Stimulated activated naive CD8-positive, alpha-beta T cell treated with anti-CD3 and anti-CD28 coated beads, Interleukin-15, amount 100 ng/mL, for 72 hours (primary cell): ENCODE data around the gene OR2D3.
"Not testable (repeated sequence)": the region's sequence is repeated elsewhere in the genome, so short reads cannot be mapped to it uniquely, and the experiment has no call there.

ENCODE experiments used
- ATAC-seq: fragments of 150-1000 bp; cut with Tn5 transposase; 2 replicates; pipeline ENCODE4 v1.10.0; 2021; ENCODE audit warnings: mild to moderate bottlenecking, moderate library complexity
- DNase-seq, 2 donors: peaks; one replicate each; pipeline ENCODE4 v3.0.0; 2021 to 2022
- H3K27ac Mint-ChIP-seq, 2 donors: one replicate each; pipeline ENCODE4 v1.8.0; 2022; ENCODE audit warnings: mild to moderate bottlenecking in 2 of 2, mixed read lengths in 2 of 2, moderate library complexity in 2 of 2
- H3K27me3 Mint-ChIP-seq: one replicate; pipeline ENCODE4 v1.8.0; 2022; ENCODE audit warnings: mixed read lengths
- H3K4me1 Mint-ChIP-seq: one replicate; pipeline ENCODE4 v1.8.0; 2022; ENCODE audit warnings: mild to moderate bottlenecking, mixed read lengths
- H3K4me3 Mint-ChIP-seq, 2 donors: one replicate each; pipeline ENCODE4 v1.8.0; 2022; ENCODE audit warnings: mild to moderate bottlenecking in 2 of 2, mixed read lengths in 2 of 2, moderate library complexity in 1 of 2
- H3K9me3 Mint-ChIP-seq, 2 donors: one replicate each; pipeline ENCODE4 v1.8.0; 2022; ENCODE audit warnings: mixed read lengths in 2 of 2

Gene OR2D3

DNA sequence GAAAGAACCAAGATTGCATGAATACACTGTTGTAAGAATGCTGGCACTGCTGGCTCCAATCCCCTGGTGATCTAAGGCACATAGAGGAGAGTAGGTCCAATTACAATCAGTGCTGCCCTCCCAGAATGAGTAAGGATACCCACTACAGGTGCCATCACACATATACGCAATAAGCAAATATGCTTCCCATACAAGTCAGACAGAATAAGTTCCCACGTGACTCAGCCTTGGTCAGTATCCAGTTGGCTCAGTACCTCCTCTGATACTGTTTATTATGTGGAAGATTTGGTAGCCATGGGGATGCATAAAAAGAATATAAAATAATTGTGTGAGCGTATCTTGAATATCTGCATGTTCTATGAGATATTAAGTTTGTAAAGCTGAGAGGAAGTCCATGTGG, 8.9 kb upstream of the OR2D3 start:
- H3K4me3 Mint-ChIP-seq, result no peak overlapping the region
- no peak overlapping the region for H3K27ac Mint-ChIP-seq
- H3K4me1 Mint-ChIP-seq, result no peaks in the 10 kb centered on the region
- no peaks in the 10 kb centered on the region for H3K27me3 Mint-ChIP-seq
- ATAC-seq (no peak), DNase-seq (no peak)
- H3K9me3 Mint-ChIP-seq, result no peaks in the 10 kb centered on the region

- ATAC-seq, result no peak
- Mint-ChIP-seq H3K4me3 (no peak overlapping the region), H3K9me3 (no peaks in the 10 kb centered on the region)
Measured at GRCh38 chr11:6919698-6920097, 1.1 kb upstream of the OR2D3 start.

DNA sequence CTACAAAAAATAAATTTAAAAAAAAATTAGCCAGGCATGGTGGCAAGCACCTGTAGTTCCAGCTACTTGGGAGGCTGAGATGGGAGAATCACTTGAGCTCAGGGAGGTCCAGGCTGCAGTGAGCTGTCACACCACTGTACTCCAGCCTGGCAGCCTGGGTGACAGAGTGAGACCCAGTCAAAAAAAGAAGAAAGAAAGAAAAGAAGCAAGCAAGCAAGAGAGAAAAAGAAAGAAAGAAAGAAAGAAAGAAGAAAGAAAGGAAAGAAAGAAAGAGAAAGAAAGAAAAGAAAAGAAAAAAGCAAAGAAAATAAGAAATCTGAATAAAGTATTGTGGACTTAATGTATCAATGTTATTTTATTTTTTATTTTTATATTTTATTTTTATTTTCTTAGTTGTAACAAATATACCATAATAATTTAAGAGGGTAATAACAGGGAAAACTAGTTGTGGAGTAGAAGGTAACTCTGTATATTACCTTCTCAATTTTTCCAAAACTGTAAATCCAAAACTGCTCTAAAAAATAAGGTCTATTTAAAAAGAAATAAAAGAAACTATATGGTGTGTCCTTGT, 4.3 kb downstream of the OR2D3 start:
- Mint-ChIP-seq H3K27me3 (peaks cover 74% of the 10 kb centered on the region), H3K9me3 (no peaks in the 10 kb centered on the region), H3K4me1 (peaks cover 24% of the 10 kb centered on the region), H3K27ac (no peak overlapping the region), H3K4me3 (no peak overlapping the region)
- no peak for DNase-seq
- ATAC-seq, result no peak

More at GRCh38 chr11:6919698-6920097, 1.1 kb upstream of the OR2D3 start:
- DNase-seq, result no peak
- H3K27ac Mint-ChIP-seq, result no peak overlapping the region
- peaks cover 37% of the 10 kb centered on the region for H3K27me3 Mint-ChIP-seq
- H3K4me1 Mint-ChIP-seq, result no peaks in the 10 kb centered on the region

DNA sequence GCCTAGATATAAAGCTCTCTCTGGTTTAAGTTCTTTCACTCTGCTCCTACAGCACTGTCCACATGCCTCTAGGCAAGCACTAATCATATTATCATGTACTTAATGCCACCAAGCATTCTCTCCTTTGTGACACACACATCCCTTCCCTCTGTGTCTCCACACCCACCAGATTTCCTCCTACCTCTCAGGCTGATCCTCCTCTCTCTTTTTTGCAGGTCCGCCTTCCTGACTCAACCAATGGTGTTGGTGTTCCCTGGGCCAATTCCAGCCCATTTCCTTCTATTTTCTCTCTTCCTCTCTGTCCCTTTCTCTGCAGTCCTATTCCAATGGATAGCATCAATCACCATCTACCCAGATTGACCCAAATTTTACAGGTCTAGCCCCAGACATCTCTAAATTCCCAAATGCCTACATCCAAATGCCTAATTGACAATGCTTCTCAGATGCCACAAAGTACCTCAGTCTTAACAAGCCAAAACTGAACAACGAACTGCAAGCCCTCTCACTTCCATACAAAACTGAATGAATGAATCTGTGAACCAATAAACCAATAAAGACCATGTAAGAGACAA, 4.9 kb downstream of the OR2D3 start:
- peak overlapping the region; percentile 93 to 94 for H3K4me3 Mint-ChIP-seq
- no peaks in the 10 kb centered on the region for H3K9me3 Mint-ChIP-seq
- peaks cover 81% of the 10 kb centered on the region for H3K27me3 Mint-ChIP-seq
- DNase-seq, result no peak
- peaks cover 24% of the 10 kb centered on the region for H3K4me1 Mint-ChIP-seq
- peak overlapping the region in 1 of 2 donors; percentile 88 for H3K27ac Mint-ChIP-seq
- ATAC-seq, result peak; percentile 42

GRCh38 chr11:6926208-6927029, 5.6 kb downstream of the OR2D3 start, which contains the start of gene ZNF215:
TSS of gene ZNF215 (plus strand) at chr11:6926426. CDS start at chr11:6932273, 5,847 bp downstream.
- H3K27ac Mint-ChIP-seq, result peak within 1 kb of the TSS; percentile 14 to 88
- H3K4me1 Mint-ChIP-seq, result peaks cover 24% of the 10 kb centered on the region
- peaks cover 75% of the 10 kb centered on the region for H3K27me3 Mint-ChIP-seq
- DNase-seq (peak; percentile 32 to 68), ATAC-seq (peak; percentile 82)
- H3K4me3 Mint-ChIP-seq, result peak within 1 kb of the TSS; percentile 93 to 94
- no peaks in the 10 kb centered on the region for H3K9me3 Mint-ChIP-seq

- no peaks in the 10 kb centered on the region for H3K9me3 Mint-ChIP-seq
- H3K27ac Mint-ChIP-seq, result peak overlapping the region in 1 of 2 donors; percentile 29
- H3K27me3 Mint-ChIP-seq, result peaks cover 72% of the 10 kb centered on the region
- H3K4me1 Mint-ChIP-seq, result peaks cover 24% of the 10 kb centered on the region
- peak overlapping the region; percentile 93 to 94 for H3K4me3 Mint-ChIP-seq
- ATAC-seq (no peak), DNase-seq (no peak)
Measured at GRCh38 chr11:6927030-6927617, 6.3 kb downstream of the OR2D3 start.

DNA sequence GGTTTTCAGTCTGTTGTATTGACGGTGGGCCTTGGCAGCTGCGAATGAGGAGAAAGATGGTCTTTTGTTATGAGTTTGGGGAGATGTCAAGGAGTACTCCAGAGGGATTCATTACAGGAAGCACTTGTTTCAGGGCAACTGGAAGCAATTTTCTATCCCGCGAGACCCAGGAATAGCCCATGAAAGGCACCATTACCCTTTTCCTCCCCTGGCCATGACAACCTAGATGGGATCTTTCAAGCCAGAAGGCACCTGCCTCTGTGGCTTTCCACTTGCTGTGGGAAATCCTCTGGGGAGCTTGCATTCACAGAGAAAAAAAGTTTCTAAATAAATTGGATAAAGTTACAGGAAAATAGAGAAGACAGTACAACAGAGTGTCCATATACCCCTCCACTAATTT, 8.1 kb downstream of the OR2D3 start:
- Mint-ChIP-seq H3K4me1 (peaks cover 24% of the 10 kb centered on the region), H3K27me3 (peaks cover 76% of the 10 kb centered on the region), H3K9me3 (no peaks in the 10 kb centered on the region), H3K27ac (no peak overlapping the region), H3K4me3 (no peak overlapping the region)
- ATAC-seq, result no peak
- no peak for DNase-seq

DNA sequence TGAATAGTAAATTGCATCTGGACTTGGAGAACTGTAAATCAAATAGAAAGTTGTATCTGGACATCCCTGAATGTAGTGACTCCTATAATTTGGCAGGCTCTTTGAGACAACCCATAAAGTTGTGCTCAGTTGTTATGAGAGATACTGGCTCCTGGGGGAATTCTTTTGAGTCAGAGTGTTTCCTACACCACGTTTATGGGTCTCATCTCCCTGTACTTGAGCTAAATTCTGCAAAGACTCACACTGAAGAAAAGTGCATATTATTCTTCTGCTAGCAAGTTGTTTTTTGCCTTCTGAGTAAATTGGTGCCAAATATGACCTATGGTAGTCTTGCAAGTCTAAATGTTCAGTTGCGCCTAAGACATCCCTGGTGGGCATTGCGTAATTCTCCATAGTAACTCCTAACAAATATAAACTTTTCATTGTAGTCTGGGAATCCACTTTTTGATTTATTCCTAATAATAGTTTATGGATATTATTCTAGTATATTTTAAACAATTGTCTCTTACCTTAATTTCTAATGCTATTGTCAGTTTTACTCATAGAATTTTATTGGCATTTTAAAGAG, 10.4 kb downstream of the OR2D3 start:
- ATAC-seq, result no peak
- no peak for DNase-seq
- Mint-ChIP-seq H3K4me1 (peaks cover 17% of the 10 kb centered on the region), H3K27me3 (peaks cover 56% of the 10 kb centered on the region), H3K9me3 (no peaks in the 10 kb centered on the region), H3K4me3 (no peak overlapping the region), H3K27ac (no peak overlapping the region)

DNA sequence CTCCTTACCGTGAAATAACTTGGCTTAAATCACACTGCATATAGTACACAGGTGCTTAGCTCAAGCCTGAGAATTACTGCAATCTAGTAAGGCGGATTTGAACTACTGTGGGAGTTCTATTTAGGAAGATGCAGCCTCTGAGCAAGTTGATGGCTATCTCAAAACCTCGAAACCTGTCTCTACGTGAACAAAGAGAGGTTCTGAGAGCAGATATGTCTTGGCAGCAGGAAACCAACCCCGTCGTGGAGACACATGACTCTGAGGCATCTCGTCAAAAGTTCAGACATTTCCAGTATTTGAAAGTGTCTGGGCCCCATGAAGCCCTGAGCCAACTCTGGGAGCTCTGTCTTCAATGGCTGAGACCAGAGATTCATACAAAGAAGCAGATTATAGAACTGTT, 11.3 kb downstream of the OR2D3 start:
- H3K4me3 Mint-ChIP-seq, result no peak overlapping the region
- H3K27ac Mint-ChIP-seq, result no peak overlapping the region
- ATAC-seq (no peak), DNase-seq (no peak)
- H3K9me3 Mint-ChIP-seq, result no peaks in the 10 kb centered on the region
- peaks cover 8% of the 10 kb centered on the region for H3K4me1 Mint-ChIP-seq
- peaks cover 47% of the 10 kb centered on the region for H3K27me3 Mint-ChIP-seq

DNA sequence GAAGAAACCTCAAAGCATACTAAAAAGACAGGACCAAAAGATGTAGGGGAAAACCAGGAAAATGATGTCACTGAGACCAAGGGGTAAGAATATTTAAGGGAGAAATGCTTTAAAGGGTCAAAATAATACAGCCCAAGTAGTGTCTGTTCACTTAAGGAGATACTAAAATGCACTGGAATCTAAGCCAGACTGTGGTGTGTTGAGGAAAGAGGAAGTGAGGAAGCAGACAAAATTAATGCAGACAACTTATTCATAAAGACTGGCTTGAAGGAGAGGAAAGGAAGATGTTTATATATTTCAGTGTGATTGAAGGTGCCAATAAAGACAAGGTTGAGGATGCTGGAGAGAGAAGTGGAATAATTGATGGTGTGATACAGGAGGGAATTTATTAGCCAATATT, 21.2 kb downstream of the OR2D3 start:
- H3K9me3 Mint-ChIP-seq, result no peaks in the 10 kb centered on the region
- H3K4me3 Mint-ChIP-seq, result no peak overlapping the region
- DNase-seq (no peak), ATAC-seq (no peak)
- no peaks in the 10 kb centered on the region for H3K4me1 Mint-ChIP-seq
- H3K27ac Mint-ChIP-seq, result no peak overlapping the region
- H3K27me3 Mint-ChIP-seq, result no peaks in the 10 kb centered on the region

GRCh38 chr11:6943131-6943530, 22.3 kb downstream of the OR2D3 start:
- Mint-ChIP-seq H3K27ac (no peak overlapping the region), H3K4me1 (no peaks in the 10 kb centered on the region), H3K27me3 (no peaks in the 10 kb centered on the region), H3K9me3 (no peaks in the 10 kb centered on the region), H3K4me3 (no peak overlapping the region)
- DNase-seq (no peak), ATAC-seq (no peak)

- peaks cover 3 to 15% of the 10 kb centered on the region in 2 donors for H3K9me3 Mint-ChIP-seq
- not testable (repeated sequence) for H3K4me1 Mint-ChIP-seq, H3K4me3 Mint-ChIP-seq
Measured at GRCh38 chr11:6954248-6954647, 33.4 kb downstream of the OR2D3 start.

GRCh38 chr11:6962141-6962540, 41.3 kb downstream of the OR2D3 start:
- Mint-ChIP-seq H3K27ac (no peak overlapping the region), H3K9me3 (peaks cover 0 to 5% of the 10 kb centered on the region in 2 donors), H3K4me1 (no peaks in the 10 kb centered on the region), H3K4me3 (no peak overlapping the region), H3K27me3 (no peaks in the 10 kb centered on the region)
- DNase-seq, result no peak
- ATAC-seq, result no peak

More at GRCh38 chr11:6954248-6954647, 33.4 kb downstream of the OR2D3 start:
- not testable (repeated sequence) for DNase-seq, H3K27ac Mint-ChIP-seq, H3K27me3 Mint-ChIP-seq, ATAC-seq

- DNase-seq (no peak), ATAC-seq (no peak)
- Mint-ChIP-seq H3K9me3 (peaks cover 0 to 5% of the 10 kb centered on the region in 2 donors), H3K27me3 (no peaks in the 10 kb centered on the region), H3K27ac (no peak overlapping the region), H3K4me3 (no peak overlapping the region), H3K4me1 (no peaks in the 10 kb centered on the region)
Measured at GRCh38 chr11:6962673-6963072, 41.9 kb downstream of the OR2D3 start.

DNA sequence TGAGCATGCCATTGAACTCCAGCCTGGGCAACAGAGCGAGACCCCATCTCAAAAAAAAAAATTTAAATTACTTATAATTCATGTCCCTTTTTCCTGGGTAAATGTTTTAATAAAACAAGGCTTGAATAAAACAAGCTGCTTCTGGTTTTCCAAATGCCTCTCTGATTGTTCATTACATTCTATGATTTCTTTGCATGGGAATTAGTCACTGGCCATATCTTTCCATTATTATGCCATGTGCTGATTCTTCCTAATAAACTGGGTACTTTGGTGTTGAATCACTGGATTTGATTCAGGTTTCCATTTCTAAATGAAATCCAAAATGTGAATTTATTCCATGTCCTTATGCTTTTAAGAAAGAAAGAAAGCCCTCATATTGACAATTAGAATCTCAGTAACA, 48.0 kb downstream of the OR2D3 start:
- no peak for ATAC-seq
- no peak overlapping the region for H3K27ac Mint-ChIP-seq

More for the DNA sequence above, 48.0 kb downstream of the OR2D3 start:
- Mint-ChIP-seq H3K4me3 (no peak overlapping the region), H3K9me3 (peaks cover 0 to 5% of the 10 kb centered on the region in 2 donors), H3K27me3 (no peaks in the 10 kb centered on the region), H3K4me1 (no peaks in the 10 kb centered on the region)
- DNase-seq, result no peak
